Measurements from ENCODE around the gene ALKBH6.

GRCh38 chr19:36058481-36059179 lies 44.6 kb upstream of the ALKBH6 start:
- no peak for TF ChIP-seq ZSCAN18 (tag by site-specific recombination; IDR thresholded peaks at IDR 0.05)
- TF ChIP-seq GLIS1 (tag by site-specific recombination; IDR thresholded peaks at IDR 0.05), result no peak
- TF ChIP-seq ZNF529 (tag by site-specific recombination; IDR thresholded peaks at IDR 0.05; ENCODE audit: insufficient replicate concordance), result no peak
- no peak for TF ChIP-seq CTCF (tag by site-specific recombination; IDR thresholded peaks at IDR 0.05)
- TF ChIP-seq MZF1 (tag by site-specific recombination; IDR thresholded peaks at IDR 0.05; ENCODE audit: borderline replicate concordance), result no peak

All from HEK293 (cell line).